Measurements from ENCODE around the gene TMEM132E.

DNA sequence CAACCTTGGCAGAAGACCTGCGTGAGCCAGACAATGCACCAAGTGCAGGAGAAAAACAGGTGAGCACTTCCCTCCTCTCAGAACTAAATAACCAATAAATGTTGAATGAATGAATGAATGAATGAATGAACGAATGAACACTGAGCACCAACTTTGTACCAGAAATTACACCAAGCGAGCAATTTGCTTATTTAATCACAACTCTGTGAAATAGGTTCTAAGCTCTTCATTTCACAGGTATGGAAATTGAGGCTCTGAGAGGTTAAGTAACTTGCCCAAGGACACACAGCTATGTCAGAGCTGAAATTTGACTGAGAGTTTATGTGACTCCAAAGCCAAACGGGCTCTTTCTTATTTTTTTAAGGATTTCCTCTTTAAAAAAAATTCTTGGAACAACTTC lies 38.0 kb downstream of the TMEM132E start:
- TF ChIP-seq CTCF (IDR thresholded peaks at IDR 0.05) (no peak), EP300 (IDR thresholded peaks at IDR 0.05) (no peak), POLR2AphosphoS5 (IDR thresholded peaks at IDR 0.05) (no peak), POLR2A (IDR thresholded peaks at IDR 0.05) (no peak)

All from suprapubic skin (tissue), 4 donors.